HG02759 (cell line): Measurements from ENCODE around the gene PLCH1.

Experiments
- ATAC-seq: cut with Tn5 transposase; IDR thresholded peaks from one replicate; pipeline ENCODE4 v1.9.1; 2021; ENCODE audit warnings: mild to moderate bottlenecking, moderate library complexity; ENCODE audit not compliant: unreplicated experiment

Gene PLCH1

GRCh38 chr3:155745795-155746550, 1.1 kb upstream of the PLCH1 start:
- ATAC-seq = no peak

- ATAC-seq = peak; percentile 61
Observed at GRCh38 chr3:155744010-155744625, 753 bp downstream of the PLCH1 start.

- ATAC-seq = no peak
Observed at GRCh38 chr3:155743606-155744005, 1.3 kb downstream of the PLCH1 start.

- no peak for ATAC-seq
Observed at GRCh38 chr3:155742349-155742965, 2.4 kb downstream of the PLCH1 start.

- ATAC-seq = no peak
Observed at GRCh38 chr3:155741603-155742002, 3.3 kb downstream of the PLCH1 start.

GRCh38 chr3:155741101-155741500, 3.8 kb downstream of the PLCH1 start:
- ATAC-seq = no peak

- no peak for ATAC-seq
Observed at GRCh38 chr3:155739154-155739553, 5.7 kb downstream of the PLCH1 start.

- ATAC-seq = no peak
Observed at GRCh38 chr3:155738580-155739076, 6.2 kb downstream of the PLCH1 start.

GRCh38 chr3:155737844-155738460, 6.9 kb downstream of the PLCH1 start:
- peak; percentile 93 for ATAC-seq

GRCh38 chr3:155736381-155736780, 8.5 kb downstream of the PLCH1 start:
- no peak for ATAC-seq

GRCh38 chr3:155730843-155731242, 14.0 kb downstream of the PLCH1 start:
- ATAC-seq = no peak

GRCh38 chr3:155727836-155728235, 17.0 kb downstream of the PLCH1 start:
- ATAC-seq = no peak

GRCh38 chr3:155714295-155714718, 30.6 kb downstream of the PLCH1 start:
- ATAC-seq = no peak

- peak; percentile 96 for ATAC-seq
Observed at GRCh38 chr3:155712008-155712407, 32.9 kb downstream of the PLCH1 start.

- ATAC-seq = no peak
Observed at GRCh38 chr3:155704771-155705559, 39.9 kb downstream of the PLCH1 start.

GRCh38 chr3:155704061-155704460, 40.8 kb downstream of the PLCH1 start:
- no peak for ATAC-seq

- no peak for ATAC-seq
Observed at GRCh38 chr3:155702745-155703591, 41.9 kb downstream of the PLCH1 start.

- ATAC-seq = peak; percentile 54
Observed at GRCh38 chr3:155701882-155702465, 42.9 kb downstream of the PLCH1 start.

GRCh38 chr3:155697542-155697941, 47.3 kb downstream of the PLCH1 start:
- ATAC-seq = no peak
